MCF 10A (cell line): ENCODE measurements around the gene RRAGD. TPM values are rescaled to one million over a fixed set of nuclear protein-coding genes. Genes with fewer than 3 reads are reported as not detected.

Source experiments
- BruUV-seq: library from RNA; stranded (reverse); fragments of 400-500 nt; replicated peaks from 2 replicates; lab custom pipeline; 2021; lab: Mats Ljungman, UMichigan
- CTCF ChIA-PET: fragments of 300-600 bp; sonication (Branson Sonifier 250); formaldehyde crosslinking; extraction: SDS; loops from one replicate; lab custom pipeline; 2021; ENCODE audit warnings: antibody characterized with exemption, inconsistent platforms; lab: Yijun Ruan, JAX
- POLR2A ChIA-PET: fragments of 300-600, 350-650 bp; sonication (Branson Sonifier 250); formaldehyde crosslinking; extraction: SDS; loops from one replicate; lab custom pipeline; 2020; ENCODE audit warnings: antibody characterized with exemption, inconsistent platforms; lab: Yijun Ruan, JAX
- DNase-seq: peaks from one replicate; pipeline ENCODE4 v3.0.0-alpha.2; 2018; ENCODE audit not compliant: unreplicated experiment
- H3K27ac Mint-ChIP-seq: one replicate; pipeline ENCODE4 v1.8.0; 2022; ENCODE audit warnings: mild to moderate bottlenecking, low read depth, mixed read lengths; ENCODE audit not compliant: unreplicated experiment
- H3K27me3 Mint-ChIP-seq: one replicate; pipeline ENCODE4 v1.8.0; 2022; ENCODE audit warnings: mixed read lengths; ENCODE audit not compliant: insufficient read depth, unreplicated experiment
- H3K36me3 Mint-ChIP-seq: one replicate; pipeline ENCODE4 v1.8.0; 2022; ENCODE audit warnings: mild to moderate bottlenecking, moderate library complexity, mixed read lengths; ENCODE audit not compliant: insufficient read depth, unreplicated experiment
- H3K4me1 Mint-ChIP-seq: one replicate; pipeline ENCODE4 v1.8.0; 2022; ENCODE audit warnings: mixed read lengths; ENCODE audit not compliant: insufficient read depth, unreplicated experiment
- H3K4me3 Mint-ChIP-seq: one replicate; pipeline ENCODE4 v1.8.0; 2022; ENCODE audit warnings: mild to moderate bottlenecking, moderate library complexity, mixed read lengths; ENCODE audit not compliant: unreplicated experiment
- H3K9me3 Mint-ChIP-seq: one replicate; pipeline ENCODE4 v1.8.0; 2022; ENCODE audit warnings: mixed read lengths; ENCODE audit not compliant: unreplicated experiment
- CTCF ChIP-seq: fragments of 200-600 bp; IDR thresholded peaks from one replicate; pipeline ENCODE4 v1.8.0; 2022; ENCODE audit warnings: antibody characterized with exemption, mild to moderate bottlenecking; ENCODE audit not compliant: unreplicated experiment
- intact Hi-C: fragments of 100-400 bp; cut with micrococcal nuclease; formaldehyde crosslinking; loops from 2 replicates; pipeline ENCODE4 v1.14.1; 2022
- total RNA-seq: library from RNA; stranded (reverse); gene quantifications from 2 replicates; pipeline ENCODE4 v1.2.3, GENCODE V29; 2022

RRAGD gene
- total RNA-seq, 1 experiment from 2014 or later = 0.33 TPM

- Mint-ChIP-seq H3K27me3 (peaks cover 57% of the 10 kb centered on the region), H3K9me3 (no peaks in the 10 kb centered on the region), H3K36me3 (no peaks in the 10 kb centered on the region), H3K4me1 (no peaks in the 10 kb centered on the region), H3K4me3 (no peak overlapping the region), H3K27ac (no peak overlapping the region)
- intact Hi-C loops = loop anchor here (5.0 to 10.0 kb wide), 2 partner anchors 167 to 504 kb away; no protein-coding TSS in a partner anchor
- BruUV-seq = no TSS peak
- POLR2A ChIA-PET = interaction anchor here (0.7 to 1.0 kb wide), 3 partner anchors 208 to 395 kb away, joined by 3 read pairs; partner anchors contain the start of gene LYRM2
- no peak for DNase-seq
- CTCF ChIA-PET = interaction anchor here (0.5 to 3.6 kb wide), 5 partner anchors 58 to 395 kb away, joined by 3 to 93 read pairs (median 10); no protein-coding TSS in a partner anchor
- no peak for TF ChIP-seq CTCF
Measured at GRCh38 chr6:89430201-89430962, 18.3 kb upstream of the RRAGD start.

DNA sequence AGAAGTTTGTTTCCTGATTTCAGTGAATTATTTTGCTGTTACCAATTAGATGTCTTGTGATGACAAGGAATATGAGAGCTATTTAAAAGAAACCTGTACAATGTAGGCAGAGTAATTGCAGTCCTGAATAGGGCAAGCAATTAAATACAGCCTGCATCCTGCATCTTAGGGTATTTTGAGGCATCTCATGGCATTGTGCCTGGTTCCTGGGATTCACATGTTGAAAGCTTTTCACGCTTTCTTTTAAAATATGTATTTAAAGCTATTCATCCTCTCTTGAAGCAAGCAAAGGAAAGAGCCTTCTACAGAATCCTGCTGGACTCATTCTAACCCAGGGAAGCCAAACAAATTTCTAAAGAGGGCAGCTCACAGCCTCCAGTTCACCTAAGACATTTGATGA, 4.7 kb upstream of the RRAGD start:
- ChIA-PET CTCF (interaction anchor here (0.9 to 3.7 kb wide), 5 partner anchors 16 to 196 kb away, joined by 3 to 22 read pairs (median 6); partner anchors contain the start of gene ANKRD6), POLR2A (no interaction called here)
- Mint-ChIP-seq H3K27me3 (peaks cover 27% of the 10 kb centered on the region), H3K27ac (no peak overlapping the region), H3K4me3 (no peak overlapping the region), H3K36me3 (no peaks in the 10 kb centered on the region), H3K4me1 (no peaks in the 10 kb centered on the region), H3K9me3 (no peaks in the 10 kb centered on the region)
- intact Hi-C loops = no loop called here
- DNase-seq = no peak
- no TSS peak for BruUV-seq
- no peak for TF ChIP-seq CTCF

- H3K36me3 Mint-ChIP-seq = no peaks in the 10 kb centered on the region
- CTCF ChIA-PET = interaction anchor here (0.5 to 3.7 kb wide), 5 partner anchors 12 to 153 kb away, joined by 3 to 22 read pairs (median 3); partner anchors contain the start of gene ANKRD6
Measured at GRCh38 chr6:89415185-89415584, 3.1 kb upstream of the RRAGD start.

More at GRCh38 chr6:89415185-89415584, 3.1 kb upstream of the RRAGD start:
- intact Hi-C loops = no loop called here
- no peaks in the 10 kb centered on the region for H3K4me1 Mint-ChIP-seq
- H3K27me3 Mint-ChIP-seq = peaks cover 27% of the 10 kb centered on the region
- no peaks in the 10 kb centered on the region for H3K9me3 Mint-ChIP-seq
- DNase-seq = no peak
- TF ChIP-seq CTCF = no peak
- H3K27ac Mint-ChIP-seq = no peak overlapping the region
- POLR2A ChIA-PET = no interaction called here
- no TSS peak for BruUV-seq
- H3K4me3 Mint-ChIP-seq = no peak overlapping the region
